Subcutaneous abdominal adipose tissue (tissue), 5 donors: ENCODE measurements around the gene C11orf42.

Experiments
- H3K27ac ChIP-seq: one replicate; pipeline ENCODE4 v1.7.0; 2013; ENCODE audit warnings: low read depth, mild to moderate bottlenecking, inconsistent platforms, low read length, moderate library complexity
- H3K27me3 ChIP-seq, 5 donors: one replicate each; pipeline ENCODE4 v1.7.0; 2013; ENCODE audit warnings: low read length in 5 of 5, inconsistent platforms in 1 of 5; ENCODE audit not compliant: control insufficient read depth in 5 of 5, insufficient read depth in 4 of 5
- H3K36me3 ChIP-seq, 5 donors: one replicate each; pipeline ENCODE4 v1.7.0; 2013; ENCODE audit warnings: low read length in 5 of 5; ENCODE audit not compliant: control insufficient read depth in 5 of 5, insufficient read depth in 5 of 5
- H3K4me1 ChIP-seq, 5 donors: one replicate each; pipeline ENCODE4 v1.7.0; 2013; ENCODE audit warnings: low read length in 5 of 5, mild to moderate bottlenecking in 3 of 5, moderate library complexity in 1 of 5; ENCODE audit not compliant: control insufficient read depth in 5 of 5, insufficient read depth in 5 of 5
- H3K4me3 ChIP-seq, 5 donors: one replicate each; pipeline ENCODE4 v1.7.0; 2013; ENCODE audit warnings: low read length in 5 of 5, low read depth in 1 of 5
- H3K9ac ChIP-seq, 5 donors: one replicate each; pipeline ENCODE4 v1.7.0; 2013; ENCODE audit warnings: low read length in 5 of 5, mild to moderate bottlenecking in 4 of 5, moderate library complexity in 3 of 5
- H3K9me3 ChIP-seq, 5 donors: one replicate each; pipeline ENCODE4 v1.7.0; 2013; ENCODE audit warnings: low read length in 5 of 5; ENCODE audit not compliant: control insufficient read depth in 5 of 5
- donor health status: healthy.
- donor health status: healthy.
- donor health status: healthy.
- donor health status: healthy.
- donor health status: healthy.

C11orf42 gene

GRCh38 chr11:6200975-6201374, 4.4 kb upstream of the C11orf42 start:
- Histone ChIP-seq H3K4me3 (no peak overlapping the region), H3K36me3 (peaks cover 8 to 12% (median 11%) of the 10 kb centered on the region in 5 donors), H3K4me1 (no peaks in the 10 kb centered on the region), H3K27ac (no peak overlapping the region), H3K27me3 (no peaks in the 10 kb centered on the region), H3K9ac (no peak overlapping the region), H3K9me3 (no peaks in the 10 kb centered on the region)

GRCh38 chr11:6201481-6201880, 3.9 kb upstream of the C11orf42 start:
- no peaks in the 10 kb centered on the region for H3K9me3 ChIP-seq
- no peaks in the 10 kb centered on the region for H3K4me1 ChIP-seq
- H3K9ac ChIP-seq = no peak overlapping the region
- H3K27me3 ChIP-seq = no peaks in the 10 kb centered on the region
- no peak overlapping the region for H3K27ac ChIP-seq
- H3K4me3 ChIP-seq = no peak overlapping the region
- H3K36me3 ChIP-seq = peaks cover 11 to 14% (median 13%) of the 10 kb centered on the region in 5 donors

- H3K4me3 ChIP-seq = no peak overlapping the region
- no peaks in the 10 kb centered on the region for H3K4me1 ChIP-seq
- peaks cover 11 to 18% (median 15%) of the 10 kb centered on the region in 5 donors for H3K36me3 ChIP-seq
- H3K27me3 ChIP-seq = no peaks in the 10 kb centered on the region
- no peaks in the 10 kb centered on the region for H3K9me3 ChIP-seq
- H3K27ac ChIP-seq = no peak overlapping the region
- H3K9ac ChIP-seq = no peak overlapping the region
Observed at GRCh38 chr11:6202041-6202440, 3.3 kb upstream of the C11orf42 start.

DNA sequence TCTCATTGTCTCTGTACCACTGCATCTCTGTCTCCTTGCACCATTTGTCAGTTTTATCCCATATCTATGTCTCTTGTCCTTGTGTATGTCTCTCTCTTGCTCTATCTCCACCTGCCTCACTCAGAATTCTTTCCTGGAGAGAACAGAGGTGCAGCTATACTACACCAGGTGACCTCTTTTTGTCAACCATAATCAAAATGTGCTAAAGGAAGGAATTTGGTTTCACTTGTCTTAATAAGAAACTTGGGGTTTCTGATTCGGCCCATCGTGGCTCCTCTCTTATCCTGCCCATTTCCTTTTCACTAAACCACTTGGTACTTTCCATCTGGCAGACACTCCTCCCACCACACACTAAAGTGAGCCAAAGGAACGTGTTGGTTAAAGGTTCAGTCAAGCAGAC, 2.0 kb upstream of the C11orf42 start:
- H3K27me3 ChIP-seq = no peaks in the 10 kb centered on the region
- H3K9ac ChIP-seq = no peak overlapping the region
- H3K9me3 ChIP-seq = no peaks in the 10 kb centered on the region
- H3K4me3 ChIP-seq = no peak overlapping the region
- no peaks in the 10 kb centered on the region for H3K4me1 ChIP-seq
- no peak overlapping the region for H3K27ac ChIP-seq
- H3K36me3 ChIP-seq = peaks cover 17 to 24% (median 19%) of the 10 kb centered on the region in 5 donors

- Histone ChIP-seq H3K27me3 (no peaks in the 10 kb centered on the region), H3K9me3 (no peaks in the 10 kb centered on the region), H3K36me3 (peaks cover 22 to 29% (median 27%) of the 10 kb centered on the region in 5 donors), H3K9ac (no peak overlapping the region), H3K27ac (no peak overlapping the region), H3K4me1 (no peaks in the 10 kb centered on the region), H3K4me3 (no peak overlapping the region)
Observed at GRCh38 chr11:6204706-6205105, 651 bp upstream of the C11orf42 start.

GRCh38 chr11:6206456-6207180, 1.3 kb downstream of the C11orf42 start:
- H3K36me3 ChIP-seq = peaks cover 29 to 48% (median 41%) of the 10 kb centered on the region in 5 donors
- H3K4me3 ChIP-seq = no peak overlapping the region
- no peak overlapping the region for H3K27ac ChIP-seq
- no peaks in the 10 kb centered on the region for H3K9me3 ChIP-seq
- no peaks in the 10 kb centered on the region for H3K4me1 ChIP-seq
- H3K27me3 ChIP-seq = no peaks in the 10 kb centered on the region
- no peak overlapping the region for H3K9ac ChIP-seq

DNA sequence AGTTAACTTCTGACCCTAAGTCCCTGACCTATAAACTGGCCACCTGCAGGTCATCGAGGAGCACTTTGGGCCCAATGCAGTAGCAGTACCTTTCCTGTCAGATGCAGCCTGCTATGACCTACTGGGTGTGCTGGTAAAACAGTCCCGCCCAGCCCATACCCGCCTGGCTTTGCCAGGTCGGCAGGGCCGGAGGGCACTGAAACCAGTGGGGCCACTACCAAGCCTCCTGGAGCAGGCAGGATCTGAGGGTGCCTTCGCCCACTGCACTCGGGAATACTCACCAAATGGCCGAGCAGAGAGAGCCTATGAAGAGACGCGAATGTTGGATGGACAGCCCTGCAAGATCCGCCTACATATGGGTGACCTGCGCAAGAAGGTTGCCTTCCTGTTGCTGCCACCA, 4.4 kb downstream of the C11orf42 start:
- H3K36me3 ChIP-seq = peaks cover 39 to 78% (median 68%) of the 10 kb centered on the region in 5 donors
- H3K4me3 ChIP-seq = no peak overlapping the region
- H3K27ac ChIP-seq = no peak overlapping the region
- H3K9me3 ChIP-seq = no peaks in the 10 kb centered on the region
- H3K4me1 ChIP-seq = no peaks in the 10 kb centered on the region
- H3K27me3 ChIP-seq = no peaks in the 10 kb centered on the region
- H3K9ac ChIP-seq = no peak overlapping the region

GRCh38 chr11:6210274-6210955, 5.1 kb downstream of the C11orf42 start:
- Histone ChIP-seq H3K27ac (no peak overlapping the region), H3K9me3 (no peaks in the 10 kb centered on the region), H3K9ac (no peak overlapping the region), H3K4me3 (no peak overlapping the region), H3K36me3 (peaks cover 42 to 78% (median 62%) of the 10 kb centered on the region in 5 donors), H3K4me1 (no peaks in the 10 kb centered on the region), H3K27me3 (no peaks in the 10 kb centered on the region)

- no peaks in the 10 kb centered on the region for H3K27me3 ChIP-seq
- H3K9ac ChIP-seq = no peak overlapping the region
- no peaks in the 10 kb centered on the region for H3K9me3 ChIP-seq
- H3K27ac ChIP-seq = no peak overlapping the region
- H3K4me3 ChIP-seq = no peak overlapping the region
- H3K36me3 ChIP-seq = peaks cover 32 to 99% (median 83%) of the 10 kb centered on the region in 5 donors
- peaks cover under 1 to 8% (median 5%) of the 10 kb centered on the region in 5 donors for H3K4me1 ChIP-seq
Observed at GRCh38 chr11:6214530-6214929, 9.2 kb downstream of the C11orf42 start.

DNA sequence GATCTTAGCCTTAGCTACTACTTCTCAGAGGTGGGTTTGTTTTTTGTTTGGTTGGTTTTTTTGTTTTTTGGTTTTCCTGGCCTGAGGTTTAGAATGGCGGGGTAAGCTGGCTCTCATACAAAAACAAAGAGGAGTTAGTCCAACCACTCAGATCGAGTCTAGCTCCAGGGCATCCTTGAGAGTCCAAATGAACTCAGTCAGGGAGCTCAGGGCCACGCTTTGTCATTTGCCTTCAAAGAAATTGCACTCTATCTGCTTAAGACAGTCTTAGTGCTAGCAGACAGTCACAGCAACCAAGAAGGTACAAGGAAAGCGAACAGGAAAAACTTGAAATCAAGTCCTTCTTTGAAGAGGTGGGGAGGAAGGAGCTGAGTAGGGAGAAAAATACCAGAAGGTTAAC, 11.1 kb downstream of the C11orf42 start:
- no peaks in the 10 kb centered on the region for H3K9me3 ChIP-seq
- peaks cover 48 to 91% (median 67%) of the 10 kb centered on the region in 5 donors for H3K36me3 ChIP-seq
- H3K4me1 ChIP-seq = peaks cover 3 to 17% (median 9%) of the 10 kb centered on the region in 5 donors
- no peak overlapping the region for H3K27ac ChIP-seq
- no peaks in the 10 kb centered on the region for H3K27me3 ChIP-seq
- H3K4me3 ChIP-seq = no peak overlapping the region
- H3K9ac ChIP-seq = no peak overlapping the region
